Mucosa of descending colon (tissue), 3 donors: ENCODE measurements around the gene BPIFB3. TPM values are rescaled to one million over a fixed set of nuclear protein-coding genes. Genes with fewer than 3 reads are reported as not detected.

Experiments
- ATAC-seq: fragments of 200-7000 bp; cut with Tn5 transposase; one replicate; pipeline ENCODE4 v1.9.1; 2020; ENCODE audit warnings: mild to moderate bottlenecking, moderate library complexity
- DNase-seq, 3 donors: peaks; one replicate each; pipeline ENCODE4 v3.0.0-alpha.2; 2020
- H3K36me3 ChIP-seq: fragments of 200-600 bp; one replicate; pipeline ENCODE4 v1.8.0; 2021; ENCODE audit warnings: low read depth, mild to moderate bottlenecking
- H3K4me1 ChIP-seq: fragments of 200-600 bp; one replicate; pipeline ENCODE4 v1.8.0; 2021; ENCODE audit warnings: low read depth, mild to moderate bottlenecking
- H3K4me3 ChIP-seq: fragments of 200-600 bp; one replicate; pipeline ENCODE4 v1.8.0; 2021; ENCODE audit warnings: mild to moderate bottlenecking
- H3K9me3 ChIP-seq: fragments of 200-600 bp; one replicate; pipeline ENCODE4 v1.8.0; 2021; ENCODE audit warnings: mild to moderate bottlenecking
- intact Hi-C, 2 donors: fragments of 100-400 bp; cut with DNase I in 1 of 2; cut with micrococcal nuclease in 1 of 2; formaldehyde crosslinking; loops; one replicate each; pipeline versions ENCODE4 v1.11.0 to v1.11.1; 2022; cut with DNase I, micrococcal nuclease
- total RNA-seq, 3 donors: library from RNA; stranded (reverse); fragmentation: NEBNext Ultra II Directional in 2 of 3; extraction: Animal tissue kit (Norgen Biotek cat#: 25700) in 2 of 3; gene quantifications; one replicate each; pipeline versions ENCODE4 v1.2.1 to v1.2.4, GENCODE V29; 2021 to 2023
- TF ChIP-seq, protein P1 (sequence below): fragments of 200-600 bp; IDR thresholded peaks from one replicate; pipeline ENCODE4 v1.8.0; 2022; ENCODE audit warnings: antibody characterized with exemption, mild to moderate bottlenecking
- donor health status: DM: no; HTN: no; CAD: no; lungs with moderate emphysema.
- donor health status: DM: no; HTN: no; CAD: no.
- donor health status: DM: no; HTN: yes; CAD: no.

Gene BPIFB3
- total RNA-seq, 3 donors from 2014 or later: not detected

DNA sequence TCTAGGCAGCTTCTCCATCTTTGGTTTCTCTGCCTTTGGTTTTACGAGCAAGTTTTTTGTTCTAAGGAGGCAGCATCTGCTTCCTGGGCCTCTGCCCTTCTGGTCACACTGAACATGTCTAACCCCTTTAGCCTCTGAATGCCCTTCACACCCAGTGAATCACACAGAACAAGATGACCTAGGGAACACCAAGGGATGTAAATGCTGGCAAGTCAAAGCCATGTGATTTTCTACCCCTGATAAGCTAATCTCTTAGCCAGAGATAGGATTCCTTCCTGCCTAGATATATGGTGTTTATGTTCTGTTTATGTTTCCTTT lies 29.5 kb upstream of the BPIFB3 start:
- no peaks in the 10 kb centered on the region for H3K4me1 ChIP-seq
- TF ChIP-seq, protein P1, sequence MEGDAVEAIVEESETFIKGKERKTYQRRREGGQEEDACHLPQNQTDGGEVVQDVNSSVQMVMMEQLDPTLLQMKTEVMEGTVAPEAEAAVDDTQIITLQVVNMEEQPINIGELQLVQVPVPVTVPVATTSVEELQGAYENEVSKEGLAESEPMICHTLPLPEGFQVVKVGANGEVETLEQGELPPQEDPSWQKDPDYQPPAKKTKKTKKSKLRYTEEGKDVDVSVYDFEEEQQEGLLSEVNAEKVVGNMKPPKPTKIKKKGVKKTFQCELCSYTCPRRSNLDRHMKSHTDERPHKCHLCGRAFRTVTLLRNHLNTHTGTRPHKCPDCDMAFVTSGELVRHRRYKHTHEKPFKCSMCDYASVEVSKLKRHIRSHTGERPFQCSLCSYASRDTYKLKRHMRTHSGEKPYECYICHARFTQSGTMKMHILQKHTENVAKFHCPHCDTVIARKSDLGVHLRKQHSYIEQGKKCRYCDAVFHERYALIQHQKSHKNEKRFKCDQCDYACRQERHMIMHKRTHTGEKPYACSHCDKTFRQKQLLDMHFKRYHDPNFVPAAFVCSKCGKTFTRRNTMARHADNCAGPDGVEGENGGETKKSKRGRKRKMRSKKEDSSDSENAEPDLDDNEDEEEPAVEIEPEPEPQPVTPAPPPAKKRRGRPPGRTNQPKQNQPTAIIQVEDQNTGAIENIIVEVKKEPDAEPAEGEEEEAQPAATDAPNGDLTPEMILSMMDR: no peak
- ATAC-seq: no peak
- no peak for DNase-seq
- H3K9me3 ChIP-seq: no peaks in the 10 kb centered on the region
- H3K36me3 ChIP-seq: no peaks in the 10 kb centered on the region
- H3K4me3 ChIP-seq: no peak overlapping the region
- intact Hi-C loops: no loop called here

GRCh38 chr20:33024609-33025317 lies 28.9 kb upstream of the BPIFB3 start:
- TF ChIP-seq, protein P1: no peak
- H3K4me3 ChIP-seq: no peak overlapping the region
- DNase-seq (no peak), ATAC-seq (no peak)
- intact Hi-C loops: no loop called here
- no peaks in the 10 kb centered on the region for H3K36me3 ChIP-seq
- no peaks in the 10 kb centered on the region for H3K9me3 ChIP-seq
- H3K4me1 ChIP-seq: no peaks in the 10 kb centered on the region

- Histone ChIP-seq H3K4me1 (no peaks in the 10 kb centered on the region), H3K36me3 (no peaks in the 10 kb centered on the region), H3K9me3 (no peaks in the 10 kb centered on the region), H3K4me3 (no peak overlapping the region)
- ATAC-seq (no peak), DNase-seq (no peak)
- TF ChIP-seq, protein P1: no peak
- intact Hi-C loops: no loop called here
Measured at GRCh38 chr20:33025318-33025876, 28.3 kb upstream of the BPIFB3 start.

GRCh38 chr20:33026072-33026778 lies 27.5 kb upstream of the BPIFB3 start:
- Histone ChIP-seq H3K9me3 (no peaks in the 10 kb centered on the region), H3K4me1 (no peaks in the 10 kb centered on the region), H3K4me3 (no peak overlapping the region), H3K36me3 (no peaks in the 10 kb centered on the region)
- intact Hi-C loops: no loop called here
- TF ChIP-seq, protein P1: no peak
- ATAC-seq (no peak), DNase-seq (no peak)

DNA sequence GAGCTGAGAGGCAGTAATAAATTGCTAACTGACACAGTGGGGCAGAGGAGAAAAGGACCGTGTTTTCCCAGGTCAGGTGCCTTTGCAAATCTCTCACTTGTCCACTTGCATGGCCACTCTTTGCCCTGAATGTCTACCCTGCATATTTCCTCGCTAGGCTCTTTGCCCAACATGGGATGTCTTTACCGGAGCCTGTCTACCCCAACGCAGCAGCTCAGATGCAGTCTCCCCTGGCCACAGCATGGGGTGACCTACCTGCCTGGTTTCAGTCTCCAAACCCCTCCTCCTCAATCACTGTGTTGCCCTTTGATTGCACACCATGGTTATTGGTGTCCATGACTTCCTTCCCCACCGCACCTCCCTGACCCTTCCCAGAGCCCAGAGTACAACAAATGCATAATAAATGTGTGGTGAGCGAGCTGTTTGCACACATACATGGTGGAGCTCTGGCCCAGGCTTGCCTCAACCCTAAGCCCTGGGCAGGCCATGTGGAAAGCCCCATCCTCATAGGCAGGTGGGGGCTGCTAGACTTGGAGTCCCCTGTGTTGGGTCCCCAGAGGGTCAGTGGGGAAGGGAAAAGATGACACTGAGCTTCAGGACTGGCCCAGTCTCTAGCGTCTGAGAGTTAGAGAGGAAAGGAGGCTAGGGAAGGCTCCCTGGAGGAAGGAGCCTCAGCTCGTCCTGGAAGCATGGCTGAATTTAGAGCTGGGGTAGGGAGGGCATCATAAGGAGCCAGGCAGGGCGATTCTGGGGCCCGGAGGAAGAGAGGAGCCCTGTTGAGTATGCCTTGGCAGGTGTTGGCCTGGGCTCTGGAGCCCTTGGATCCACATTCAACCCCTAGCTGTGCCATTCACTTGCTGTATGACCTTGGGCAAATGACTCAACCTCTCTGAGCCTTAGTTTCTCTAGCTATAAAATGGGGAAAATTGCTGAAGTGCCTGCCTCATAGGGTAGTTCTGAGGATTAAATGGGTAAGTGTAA lies 26.6 kb upstream of the BPIFB3 start:
- ATAC-seq: no peak
- Histone ChIP-seq H3K9me3 (no peaks in the 10 kb centered on the region), H3K36me3 (no peaks in the 10 kb centered on the region), H3K4me1 (no peaks in the 10 kb centered on the region), H3K4me3 (no peak overlapping the region)
- no peak for DNase-seq
- TF ChIP-seq, protein P1: no peak
- intact Hi-C loops: no loop called here
